PFSK-1 (cell line): ENCODE data around the gene PGGHG.

ENCODE experiments used
- FOXP2 ChIP-seq: optimal IDR thresholded peaks from 2 replicates; pipeline ENCODE3; 2011; ENCODE audit warnings: borderline replicate concordance, control low read depth, inconsistent platforms; ENCODE audit not compliant: insufficient read depth; ENCODE audit errors: extremely low read length, extremely low read depth
- POLR2AphosphoS5 ChIP-seq: IDR thresholded peaks from 2 replicates; pipeline ENCODE4 v1.6.1; 2012; ENCODE audit warnings: low read depth, mild to moderate bottlenecking, control low read depth, low read length, moderate library complexity
- REST ChIP-seq, 2 experiments: IDR thresholded peaks; 2 replicates each; pipeline versions ENCODE4 v1.6.1 to v1.8.0; 2011 to 2012; ENCODE audit warnings: low read depth in 2 of 2, low read length in 2 of 2, control low read depth in 1 of 2, inconsistent platforms in 1 of 2, mild to moderate bottlenecking in 1 of 2, moderate library complexity in 1 of 2; ENCODE audit not compliant: insufficient read depth in 1 of 2
- SIN3A ChIP-seq: IDR thresholded peaks from 2 replicates; pipeline ENCODE4 v1.6.1; 2012; ENCODE audit warnings: mild to moderate bottlenecking, low read length, moderate library complexity, borderline replicate concordance; ENCODE audit not compliant: insufficient read depth
- TAF1 ChIP-seq: IDR thresholded peaks from 2 replicates; pipeline ENCODE4 v1.6.1; 2012; ENCODE audit warnings: low read length, control low read depth, borderline replicate concordance; ENCODE audit not compliant: insufficient read depth

The PGGHG gene

GRCh38 chr11:294780-295179 lies 5.9 kb downstream of the PGGHG start:
- TF ChIP-seq FOXP2 = no peak
- TF ChIP-seq REST (IDR thresholded peaks at IDR 0.05; ENCODE audit: insufficient read depth in 1 of 2, low read depth in 2 of 2, low read length in 2 of 2) = no peak
- TF ChIP-seq TAF1 = no peak
- TF ChIP-seq POLR2AphosphoS5 = no peak
- no peak for TF ChIP-seq SIN3A

- TF ChIP-seq FOXP2 = no peak
- no peak for TF ChIP-seq REST (IDR thresholded peaks at IDR 0.05; ENCODE audit: insufficient read depth in 1 of 2, low read depth in 2 of 2, low read length in 2 of 2)
- TF ChIP-seq TAF1 = no peak
- TF ChIP-seq SIN3A = no peak
- TF ChIP-seq POLR2AphosphoS5 = no peak
These were observed 6.6 kb downstream of the PGGHG start for GRCh38 chr11:295351-296170.

- TF ChIP-seq SIN3A (no peak), REST (IDR thresholded peaks at IDR 0.05; ENCODE audit: insufficient read depth in 1 of 2, low read depth in 2 of 2, low read length in 2 of 2) (no peak), FOXP2 (no peak), TAF1 (no peak), POLR2AphosphoS5 (no peak)
These were observed 7.5 kb downstream of the PGGHG start for GRCh38 chr11:296171-297050.

- TF ChIP-seq SIN3A (no peak), POLR2AphosphoS5 (no peak), REST (IDR thresholded peaks at IDR 0.05; ENCODE audit: insufficient read depth in 1 of 2, low read depth in 2 of 2, low read length in 2 of 2) (no peak)
These were observed 8.2 kb downstream of the PGGHG start for GRCh38 chr11:297051-297585.
